K562 (cell line): ENCODE results near the gene PRKCE. TPM values are rescaled to one million over a fixed set of nuclear protein-coding genes. Genes with fewer than 3 reads are reported as not detected.

Source experiments
- ATAC-seq: fragments of 200-7000 bp; cut with Tn5 transposase; 3 replicates; pipeline ENCODE4 v1.9.1; 2020; ENCODE audit warnings: moderate library complexity
- BruUV-seq: library from RNA; stranded (reverse); fragments of 400-500 nt; replicated peaks from 2 replicates; lab custom pipeline; 2021; lab: Mats Ljungman, UMichigan
- CTCF ChIA-PET: fragments of 300-600 bp; formaldehyde crosslinking; extraction: SDS; loops from one replicate; lab custom pipeline; 2021; ENCODE audit warnings: low intra/inter-chr PET ratio; lab: Yijun Ruan, JAX
- POLR2A ChIA-PET: fragments of 300-600, 350-650 bp; sonication (Branson Sonifier 250); formaldehyde crosslinking; extraction: SDS; loops from one replicate; lab custom pipeline; 2021; ENCODE audit warnings: antibody characterized with exemption, inconsistent platforms; lab: Yijun Ruan, JAX
- DNase-seq, 4 experiments: peaks; one replicate each; pipeline versions ENCODE4 v3.0.0 to v3.0.0-alpha.2; 2011 to 2018; ENCODE audit warnings: low spot score in 3 of 4, mixed read lengths in 3 of 4; ENCODE audit errors: extremely low read depth in 1 of 4
- FAIRE-seq: peaks from 2 replicates; lab custom pipeline; 2011; peaks lifted over from hg19 to GRCh38; lab: Jason Lieb, UNC
- H2AFZ ChIP-seq: 2 replicates; pipeline ENCODE4 v1.6.0; 2011; ENCODE audit warnings: low read depth, low read length, control low read depth, inconsistent platforms
- H3K27ac ChIP-seq: fragments of 200-600 bp; 3 replicates; pipeline ENCODE4 v1.8.0; 2011; ENCODE audit warnings: low read depth, mild to moderate bottlenecking, control low read depth, inconsistent platforms, low read length, moderate library complexity, mixed read lengths; ENCODE audit errors: extremely low read depth
- H3K27me3 ChIP-seq, 2 experiments: fragments of 300-600 bp in 1 of 2; 2 replicates in 1 of 2; 3 replicates in 1 of 2; pipeline versions ENCODE4 v1.6.0 to v1.8.0; 2011; ENCODE audit warnings: inconsistent platforms in 2 of 2, low read length in 2 of 2, mild to moderate bottlenecking in 1 of 2, mixed read lengths in 1 of 2, moderate library complexity in 1 of 2; ENCODE audit not compliant: control insufficient read depth in 2 of 2, insufficient read depth in 2 of 2
- H3K36me3 ChIP-seq: fragments of 300-600 bp; 3 replicates; pipeline ENCODE4 v1.8.0; 2011; ENCODE audit warnings: mild to moderate bottlenecking, low read length, inconsistent platforms; ENCODE audit not compliant: control insufficient read depth, insufficient read depth
- H3K4me1 ChIP-seq, 2 experiments: fragments of 200-600 bp in 1 of 2; replicated peaks in 1 of 2; 2 replicates in 1 of 2; 3 replicates in 1 of 2; pipeline versions ENCODE4 v1.5.1 to v1.8.0; 2011; ENCODE audit warnings: inconsistent platforms in 2 of 2, low read length in 2 of 2, mild to moderate bottlenecking in 1 of 2, mixed read lengths in 1 of 2, moderate library complexity in 1 of 2; ENCODE audit not compliant: control insufficient read depth in 2 of 2, insufficient read depth in 2 of 2
- H3K4me2 ChIP-seq: 2 replicates; pipeline ENCODE4 v1.6.1; 2011; ENCODE audit warnings: low read length, control low read depth, inconsistent platforms, mixed read lengths; ENCODE audit not compliant: insufficient read depth
- H3K4me3 ChIP-seq: fragments of 200-600 bp; sonication (generic), shearing (Covaris generic); 2 replicates; pipeline ENCODE4 v1.5.1; 2016; ENCODE audit warnings: control low read depth, inconsistent platforms
- H3K79me2 ChIP-seq: fragments of 200-600 bp; 3 replicates; pipeline ENCODE4 v1.8.0; 2011; ENCODE audit warnings: low read length, inconsistent platforms; ENCODE audit not compliant: control insufficient read depth, insufficient read depth
- H3K9ac ChIP-seq, 2 experiments: 2 replicates each; pipeline versions ENCODE4 v1.6.0 to v1.6.1; 2011; ENCODE audit warnings: low read depth in 2 of 2, low read length in 2 of 2, control low read depth in 1 of 2, inconsistent platforms in 1 of 2, mild to moderate bottlenecking in 1 of 2, mixed read lengths in 1 of 2; ENCODE audit not compliant: insufficient read depth in 1 of 2
- H3K9me1 ChIP-seq: one replicate; pipeline ENCODE4 v1.6.0; 2011; ENCODE audit warnings: inconsistent platforms, mild to moderate bottlenecking, low read length, moderate library complexity; ENCODE audit not compliant: control insufficient read depth, insufficient read depth
- H3K9me3 ChIP-seq: replicated peaks from 2 replicates; pipeline ENCODE4 v1.5.1; 2011; ENCODE audit warnings: low read depth, low read length, inconsistent platforms; ENCODE audit not compliant: control insufficient read depth, insufficient read depth
- H4K20me1 ChIP-seq: replicated peaks from 2 replicates; pipeline ENCODE4 v1.6.1; 2011; ENCODE audit warnings: low read length, inconsistent platforms, mixed read lengths; ENCODE audit not compliant: control insufficient read depth, insufficient read depth
- ATF3 ChIP-seq, 2 experiments: fragments of 450-650 bp in 1 of 2; sonication (generic) in 1 of 2; formaldehyde crosslinking in 1 of 2; IDR thresholded peaks in 1 of 2; conservative IDR thresholded peaks in 1 of 2; 2 replicates each; pipeline versions ENCODE4 v1.6.1 to v1.8.1; 2016 to 2023; ENCODE audit warnings: mild to moderate bottlenecking in 2 of 2, moderate library complexity in 2 of 2, inconsistent platforms in 1 of 2, missing genetic modification reagents in 1 of 2
- ATF4 ChIP-seq: fragments of 450-650 bp; formaldehyde crosslinking; IDR thresholded peaks from 2 replicates; pipeline ENCODE4 v1.4.0; 2022; ENCODE audit warnings: mild to moderate bottlenecking, moderate library complexity
- CEBPB ChIP-seq: fragments of 450-650 bp; IDR thresholded peaks from 2 replicates; pipeline ENCODE4 v1.6.1; 2016; ENCODE audit warnings: missing genetic modification characterization, missing compliant biosample characterization
- CEBPG ChIP-seq, 3 experiments: fragments of 200-800 bp in 1 of 3; sonication (Bioruptor generic) in 1 of 3; sonication (generic) in 1 of 3; formaldehyde crosslinking in 1 of 3; IDR thresholded peaks in 2 of 3; conservative IDR thresholded peaks in 1 of 3; 2 replicates each; pipeline versions ENCODE4 v1.6.1 to v1.8.0; 2016 to 2022; ENCODE audit warnings: missing compliant biosample characterization in 2 of 3, missing genetic modification characterization in 2 of 3, mild to moderate bottlenecking in 1 of 3, missing genetic modification reagents in 1 of 3
- EWSR1 ChIP-seq: fragments of 450-650 bp; IDR thresholded peaks from 2 replicates; pipeline ENCODE4 v1.6.1; 2018; ENCODE audit warnings: borderline replicate concordance, mild to moderate bottlenecking, low read depth, moderate library complexity; ENCODE audit not compliant: partially characterized antibody
- RBBP5 ChIP-seq: fragments of 200-600 bp; sonication (generic); IDR thresholded peaks from 2 replicates; pipeline ENCODE4 v1.6.1; 2012; ENCODE audit warnings: borderline replicate concordance, mild to moderate bottlenecking, low read length, control low read depth, inconsistent platforms; ENCODE audit not compliant: insufficient read depth, poor library complexity, severe bottlenecking
- TFAM ChIP-seq: fragments of 250-450 bp; sonication (Bioruptor Pico); conservative IDR thresholded peaks from 2 replicates; pipeline ENCODE4 v1.5.0; 2021; ENCODE audit warnings: mild to moderate bottlenecking, moderate library complexity
- WGBS: fragments of 100-300 bp; shearing (Covaris generic); methylation state at CpG from one replicate; pipeline ENCODE4 v1.1.6; 2016; ENCODE audit warnings: low coverage, mixed read lengths; ENCODE audit not compliant: insufficient coverage; ENCODE audit errors: missing lambda C conversion rate; 5-methylcytosine and 5-hydroxymethylcytosine counted together
- in situ Hi-C: fragments of 300-500 bp; cut with MboI; formaldehyde crosslinking; loops from 4 replicates; pipeline ENCODE4 v1.15.0; 2018; ENCODE audit warnings: inconsistent platforms, mixed read lengths
- intact Hi-C: fragments of 100-400 bp; cut with micrococcal nuclease; formaldehyde crosslinking; loops from 2 replicates; pipeline ENCODE4 v1.14.2; 2022
- polyA plus RNA-seq, 8 experiments: library from polyadenylated mRNA; depleted of rRNA in 4 of 8; stranded (reverse) in 5 of 8; unstranded in 3 of 8; fragments of >200 nt; fragmentation: Nextera tagmentation in 2 of 8; fragmentation: Illumina TruSeq in 1 of 8; extraction: Ambion mirVana in 2 of 8; extraction: Trizol in 1 of 8; gene quantifications; 2 replicates each; pipeline versions ENCODE4 v1.2.1 to v1.2.3, GENCODE V29; 2011 to 2014; ENCODE audit warnings: inconsistent platforms in 1 of 8, missing spikeins in 1 of 8
- total RNA-seq, 7 experiments: library from RNA; depleted of rRNA in 6 of 7; stranded (reverse); fragments of >200 nt in 6 of 7; fragmentation: Illumina TruSeq in 2 of 7; extraction: Trizol in 2 of 7; gene quantifications; 2 replicates each; pipeline versions ENCODE4 v1.2.1 to v1.2.3, GENCODE V29; 2011 to 2021; ENCODE audit warnings: low replicate concordance in 1 of 7
- TF ChIP-seq, protein P1 (sequence below), 2 experiments: fragments of 200-800 bp in 1 of 2; sonication (Bioruptor generic) in 1 of 2; sonication (generic) in 1 of 2; formaldehyde crosslinking in 1 of 2; IDR thresholded peaks in 1 of 2; conservative IDR thresholded peaks in 1 of 2; 2 replicates each; pipeline versions ENCODE4 v1.5.0 to v1.6.1; 2016 to 2020; ENCODE audit warnings: missing compliant biosample characterization in 1 of 2, missing genetic modification characterization in 1 of 2, missing genetic modification reagents in 1 of 2

The PRKCE gene
- total and polyA plus RNA-seq, 9 of the 15 experiments (the other 6 are each of a cell fraction or from before 2014, with no cell fraction given) = 0.06 to 1.0 (median 0.22) TPM; not detected in 1

DNA sequence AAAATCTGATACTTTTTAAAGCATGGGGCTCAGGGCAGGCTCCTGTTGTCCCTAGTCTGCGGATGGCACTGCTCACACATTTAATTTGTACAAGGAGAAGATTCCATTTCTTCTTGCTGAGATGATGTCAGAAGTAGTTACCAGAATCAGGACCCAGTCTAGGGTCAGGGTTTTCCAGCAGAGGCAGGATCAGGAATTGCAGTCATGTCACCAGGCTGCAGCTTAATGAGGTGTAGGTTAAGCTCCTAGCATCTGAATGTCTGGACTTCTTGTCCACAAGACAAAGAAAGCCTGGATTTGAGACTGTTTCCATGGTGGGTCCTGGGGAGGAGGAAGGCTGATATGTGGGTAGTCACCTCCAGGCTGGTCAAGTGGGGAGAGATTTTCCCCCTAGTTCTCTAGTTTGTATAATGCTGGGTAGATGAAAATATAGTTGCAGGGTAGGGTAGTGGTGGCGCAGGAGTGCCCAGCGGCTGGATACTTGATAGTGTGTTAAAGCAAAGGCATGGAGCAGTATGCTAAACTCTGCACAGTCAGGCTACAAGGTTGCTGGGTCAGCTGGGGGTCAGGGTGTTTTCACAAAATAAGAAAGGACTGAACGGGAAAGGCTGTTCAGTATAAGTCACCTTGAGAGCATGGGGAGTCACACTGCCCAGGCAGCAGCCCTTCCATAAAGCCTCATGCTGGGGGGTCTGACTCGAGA lies 148.4 kb downstream of the PRKCE start (continued):
- no peak for TF ChIP-seq RBBP5

- 15% methylated on average over 8 of the region's 8 CpGs for WGBS
- intact Hi-C loops = no loop called here
- CTCF ChIA-PET = no interaction called here
- FAIRE-seq = no peak
- H3K4me3 ChIP-seq = no peak overlapping the region
- H3K9ac ChIP-seq = no peak overlapping the region
- no peak; the same call in 2 of the 3 replicates for ATAC-seq
- TF ChIP-seq CEBPG (CRISPR knock-in tag; IDR thresholded peaks at IDR 0.05) = peak; percentile 67
- peak; percentile 85 to 87 for TF ChIP-seq CEBPG (tag; conservative IDR thresholded peaks at IDR 0.05 in 1 of 2, IDR thresholded peaks at IDR 0.05 in 1 of 2)
- peak; percentile 42 for TF ChIP-seq CEBPB (tag)
- TF ChIP-seq TFAM (CRISPR knock-in tag) = no peak
- TF ChIP-seq ATF4 = peak; percentile 64; the same call in 1 of the 2 replicates
- TF ChIP-seq, protein P1, sequence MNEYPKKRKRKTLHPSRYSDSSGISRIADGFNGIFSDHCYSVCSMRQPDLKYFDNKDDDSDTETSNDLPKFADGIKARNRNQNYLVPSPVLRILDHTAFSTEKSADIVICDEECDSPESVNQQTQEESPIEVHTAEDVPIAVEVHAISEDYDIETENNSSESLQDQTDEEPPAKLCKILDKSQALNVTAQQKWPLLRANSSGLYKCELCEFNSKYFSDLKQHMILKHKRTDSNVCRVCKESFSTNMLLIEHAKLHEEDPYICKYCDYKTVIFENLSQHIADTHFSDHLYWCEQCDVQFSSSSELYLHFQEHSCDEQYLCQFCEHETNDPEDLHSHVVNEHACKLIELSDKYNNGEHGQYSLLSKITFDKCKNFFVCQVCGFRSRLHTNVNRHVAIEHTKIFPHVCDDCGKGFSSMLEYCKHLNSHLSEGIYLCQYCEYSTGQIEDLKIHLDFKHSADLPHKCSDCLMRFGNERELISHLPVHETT (CRISPR knock-in tag; conservative IDR thresholded peaks at IDR 0.05 in 1 of 2, IDR thresholded peaks at IDR 0.05 in 1 of 2) = no peak
- peak; percentile 72 for TF ChIP-seq ATF3 (IDR thresholded peaks at IDR 0.05)
- no peak for TF ChIP-seq ATF3 (CRISPR knock-in tag; conservative IDR thresholded peaks at IDR 0.05)
- TF ChIP-seq EWSR1 = no peak
- no peaks in the 10 kb centered on the region for H3K79me2 ChIP-seq
- in situ Hi-C loops = no loop called here
- H3K36me3 ChIP-seq = no peaks in the 10 kb centered on the region
- H3K27me3 ChIP-seq = peaks cover 0 to 6% of the 10 kb centered on the region in 2 experiments; a peak in 3 of 5 replicates
- H3K9me1 ChIP-seq = no peaks in the 10 kb centered on the region
- no peaks in the 10 kb centered on the region; a peak in 1 of 5 replicates for H3K4me1 ChIP-seq
- no peaks in the 10 kb centered on the region for H3K9me3 ChIP-seq
- H3K4me2 ChIP-seq = no peak overlapping the region
- no peak overlapping the region for H2AFZ ChIP-seq
- H3K27ac ChIP-seq = no peak overlapping the region
- BruUV-seq = no TSS peak
- DNase-seq = no peak
- POLR2A ChIA-PET = interaction anchor here (0.6 to 0.9 kb wide), 2 partner anchors 24 to 93 kb away, joined by 3 read pairs; no protein-coding TSS in a partner anchor
- H4K20me1 ChIP-seq = no peaks in the 10 kb centered on the region
Observed at GRCh38 chr2:45802499-45803138, 151.1 kb downstream of the PRKCE start.
